ENCODE results near the gene SNED1. TPM values are rescaled to one million over a fixed set of nuclear protein-coding genes. Genes with fewer than 3 reads are reported as not detected.

The SNED1 gene
- total and polyA plus RNA-seq, 9 of the 15 experiments (the other 6 are each of a cell fraction or from before 2014, with no cell fraction given): 0.03 to 0.07 (median 0.05) TPM; not detected in 5

GRCh38 chr2:240982821-240983281 is 15.6 kb upstream of the SNED1 start:
- Histone ChIP-seq H3K9me1 (ENCODE audit: control insufficient read depth, insufficient read depth, low read length) (no peaks in the 10 kb centered on the region), H3K9ac (ENCODE audit: insufficient read depth in 1 of 2, low read depth in 2 of 2, low read length in 2 of 2) (no peak overlapping the region), H3K36me3 (ENCODE audit: control insufficient read depth, insufficient read depth, low read length) (no peaks in the 10 kb centered on the region), H3K27me3 (ENCODE audit: control insufficient read depth in 2 of 2, insufficient read depth in 2 of 2, low read length in 2 of 2) (peaks cover 0 to 15% of the 10 kb centered on the region in 2 experiments; a peak in 2 of 5 replicates), H3K4me3 (no peak overlapping the region), H3K9me3 (replicated peaks; ENCODE audit: control insufficient read depth, insufficient read depth, low read depth, low read length) (no peaks in the 10 kb centered on the region), H3K4me1 (replicated peaks in 1 of 2; ENCODE audit: control insufficient read depth in 2 of 2, insufficient read depth in 2 of 2, low read length in 2 of 2) (peaks cover 0 to 7% of the 10 kb centered on the region in 2 experiments; a peak in 2 of 5 replicates), H2AFZ (ENCODE audit: low read depth, low read length) (no peak overlapping the region), H3K4me2 (ENCODE audit: insufficient read depth, low read length) (no peak overlapping the region), H3K27ac (ENCODE audit: extremely low read depth, low read depth, low read length) (no peak overlapping the region), H4K20me1 (replicated peaks; ENCODE audit: control insufficient read depth, insufficient read depth, low read length) (0 out of 2 replicates have a peak, but pooled peaks cover 6% of the 10 kb centered on the region), H3K79me2 (ENCODE audit: control insufficient read depth, insufficient read depth, low read length) (no peaks in the 10 kb centered on the region)
- CTCF ChIA-PET (ENCODE audit: low intra/inter-chr PET ratio): no interaction called here
- DNase-seq (ENCODE audit: extremely low read depth in 1 of 4, low spot score in 3 of 4): no peak
- no peak for FAIRE-seq
- 6% methylated on average over 8 of the region's 8 CpGs for WGBS (ENCODE audit: insufficient coverage, low coverage, missing lambda C conversion rate)
- intact Hi-C loops (cut with micrococcal nuclease) (no loop called here), in situ Hi-C loops (cut with MboI) (no loop called here)
- TF ChIP-seq GTF2F1 (IDR thresholded peaks at IDR 0.05; ENCODE audit: low read depth, low read length) (no peak), FOXJ3 (CRISPR knock-in tag; IDR thresholded peaks at IDR 0.05) (no peak), BRF1 (IDR thresholded peaks at IDR 0.05; ENCODE audit: borderline replicate concordance, extremely low read depth, insufficient read length) (no peak), MIER1 (IDR thresholded peaks at IDR 0.05; ENCODE audit: low read depth) (no peak), XRCC4 (IDR thresholded peaks at IDR 0.05; ENCODE audit: extremely low read depth, insufficient read depth, insufficient read length) (no peak), BRF2 (IDR thresholded peaks at IDR 0.05; ENCODE audit: borderline replicate concordance, insufficient read depth, insufficient read length) (no peak), ZNF217 (CRISPR knock-in tag; IDR thresholded peaks at IDR 0.05) (no peak)
- POLR2A ChIA-PET: interaction anchor here (0.6 kb wide), 1 partner anchor 863 kb away, joined by 4 read pairs; no protein-coding TSS in a partner anchor
- no peak for ATAC-seq
- BruUV-seq (replicated peaks): no TSS peak
